Mesothelial cell of epicardium (in vitro differentiated cells): ENCODE data around the gene MAGI1. TPM values are rescaled to one million over a fixed set of nuclear protein-coding genes. Genes with fewer than 3 reads are reported as not detected.

Experiments
- DNase-seq, 2 experiments: peaks; one replicate each; pipeline ENCODE4 v3.0.0; 2021; ENCODE audit warnings: low spot score in 2 of 2; ENCODE audit not compliant: unreplicated experiment in 2 of 2
- H3K27ac Mint-ChIP-seq: 2 replicates; pipeline ENCODE4 v1.8.0; 2021; ENCODE audit warnings: mixed read lengths
- H3K27me3 Mint-ChIP-seq: 2 replicates; pipeline ENCODE4 v1.8.0; 2021; ENCODE audit warnings: low read depth, mixed read lengths
- H3K36me3 Mint-ChIP-seq: 2 replicates; pipeline ENCODE4 v1.8.0; 2021; ENCODE audit warnings: mixed read lengths
- H3K4me1 Mint-ChIP-seq: 2 replicates; pipeline ENCODE4 v1.8.0; 2021; ENCODE audit warnings: mixed read lengths
- H3K4me3 Mint-ChIP-seq: 2 replicates; pipeline ENCODE4 v1.8.0; 2021; ENCODE audit warnings: mild to moderate bottlenecking, moderate library complexity, mixed read lengths
- H3K9me3 Mint-ChIP-seq: 2 replicates; pipeline ENCODE4 v1.8.0; 2021; ENCODE audit warnings: mixed read lengths
- total RNA-seq: library from RNA; stranded (reverse); gene quantifications from 3 replicates; pipeline ENCODE4 v1.2.1, GENCODE V29; 2021
- TF ChIP-seq, protein P1 (sequence below): fragments of 200-600 bp; sonication (generic); IDR thresholded peaks from one replicate; pipeline ENCODE4 v1.5.0; 2021; ENCODE audit warnings: antibody characterized with exemption; ENCODE audit not compliant: unreplicated experiment

The MAGI1 gene
- total RNA-seq, 1 donor from 2014 or later = 65.6 TPM

- Mint-ChIP-seq H3K4me3 (no peak overlapping the region), H3K9me3 (no peaks in the 10 kb centered on the region), H3K4me1 (peaks cover 30% of the 10 kb centered on the region), H3K27ac (no peak overlapping the region), H3K27me3 (no peaks in the 10 kb centered on the region), H3K36me3 (no peaks in the 10 kb centered on the region)
- TF ChIP-seq, protein P1, sequence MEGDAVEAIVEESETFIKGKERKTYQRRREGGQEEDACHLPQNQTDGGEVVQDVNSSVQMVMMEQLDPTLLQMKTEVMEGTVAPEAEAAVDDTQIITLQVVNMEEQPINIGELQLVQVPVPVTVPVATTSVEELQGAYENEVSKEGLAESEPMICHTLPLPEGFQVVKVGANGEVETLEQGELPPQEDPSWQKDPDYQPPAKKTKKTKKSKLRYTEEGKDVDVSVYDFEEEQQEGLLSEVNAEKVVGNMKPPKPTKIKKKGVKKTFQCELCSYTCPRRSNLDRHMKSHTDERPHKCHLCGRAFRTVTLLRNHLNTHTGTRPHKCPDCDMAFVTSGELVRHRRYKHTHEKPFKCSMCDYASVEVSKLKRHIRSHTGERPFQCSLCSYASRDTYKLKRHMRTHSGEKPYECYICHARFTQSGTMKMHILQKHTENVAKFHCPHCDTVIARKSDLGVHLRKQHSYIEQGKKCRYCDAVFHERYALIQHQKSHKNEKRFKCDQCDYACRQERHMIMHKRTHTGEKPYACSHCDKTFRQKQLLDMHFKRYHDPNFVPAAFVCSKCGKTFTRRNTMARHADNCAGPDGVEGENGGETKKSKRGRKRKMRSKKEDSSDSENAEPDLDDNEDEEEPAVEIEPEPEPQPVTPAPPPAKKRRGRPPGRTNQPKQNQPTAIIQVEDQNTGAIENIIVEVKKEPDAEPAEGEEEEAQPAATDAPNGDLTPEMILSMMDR = no peak
- no peak for DNase-seq
These were observed 558.7 kb downstream of the MAGI1 start for GRCh38 chr3:65479990-65480389.

- no peaks in the 10 kb centered on the region for H3K9me3 Mint-ChIP-seq
- H3K4me1 Mint-ChIP-seq = peaks cover 18% of the 10 kb centered on the region
- no peak for DNase-seq
- no peaks in the 10 kb centered on the region for H3K27me3 Mint-ChIP-seq
- H3K27ac Mint-ChIP-seq = no peak overlapping the region
- TF ChIP-seq, protein P1 = no peak
- H3K36me3 Mint-ChIP-seq = no peaks in the 10 kb centered on the region
- no peak overlapping the region for H3K4me3 Mint-ChIP-seq
These were observed 559.9 kb downstream of the MAGI1 start for GRCh38 chr3:65478551-65479500.

DNA sequence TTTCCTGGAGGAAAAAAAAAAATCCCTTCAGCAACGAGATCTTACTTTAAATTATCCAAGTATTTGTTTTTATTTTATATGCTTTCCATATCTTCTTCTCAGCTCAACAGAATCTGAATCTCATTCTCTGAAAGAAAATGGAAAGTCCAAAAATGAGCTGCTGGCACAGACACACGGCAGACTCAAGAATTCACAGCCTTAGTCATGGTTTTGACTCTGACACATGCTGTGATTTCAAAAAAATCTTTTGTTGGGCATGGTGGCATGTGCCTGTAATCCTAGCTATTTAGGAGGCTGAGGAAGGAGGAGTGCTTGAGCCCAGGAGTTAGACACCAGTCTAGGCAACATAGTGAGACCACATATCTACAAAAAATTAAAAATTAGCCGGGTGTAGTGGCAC lies 565.0 kb downstream of the MAGI1 start:
- TF ChIP-seq, protein P1 = no peak
- Mint-ChIP-seq H3K27me3 (no peaks in the 10 kb centered on the region), H3K36me3 (no peaks in the 10 kb centered on the region), H3K9me3 (no peaks in the 10 kb centered on the region), H3K27ac (no peak overlapping the region), H3K4me1 (no peaks in the 10 kb centered on the region), H3K4me3 (no peak overlapping the region)
- no peak for DNase-seq

GRCh38 chr3:65472501-65472900 lies 566.2 kb downstream of the MAGI1 start:
- no peak for DNase-seq
- no peaks in the 10 kb centered on the region for H3K27me3 Mint-ChIP-seq
- peaks cover 7% of the 10 kb centered on the region for H3K4me1 Mint-ChIP-seq
- H3K9me3 Mint-ChIP-seq = no peaks in the 10 kb centered on the region
- no peak overlapping the region for H3K27ac Mint-ChIP-seq
- H3K4me3 Mint-ChIP-seq = no peak overlapping the region
- TF ChIP-seq, protein P1 = no peak
- H3K36me3 Mint-ChIP-seq = no peaks in the 10 kb centered on the region

DNA sequence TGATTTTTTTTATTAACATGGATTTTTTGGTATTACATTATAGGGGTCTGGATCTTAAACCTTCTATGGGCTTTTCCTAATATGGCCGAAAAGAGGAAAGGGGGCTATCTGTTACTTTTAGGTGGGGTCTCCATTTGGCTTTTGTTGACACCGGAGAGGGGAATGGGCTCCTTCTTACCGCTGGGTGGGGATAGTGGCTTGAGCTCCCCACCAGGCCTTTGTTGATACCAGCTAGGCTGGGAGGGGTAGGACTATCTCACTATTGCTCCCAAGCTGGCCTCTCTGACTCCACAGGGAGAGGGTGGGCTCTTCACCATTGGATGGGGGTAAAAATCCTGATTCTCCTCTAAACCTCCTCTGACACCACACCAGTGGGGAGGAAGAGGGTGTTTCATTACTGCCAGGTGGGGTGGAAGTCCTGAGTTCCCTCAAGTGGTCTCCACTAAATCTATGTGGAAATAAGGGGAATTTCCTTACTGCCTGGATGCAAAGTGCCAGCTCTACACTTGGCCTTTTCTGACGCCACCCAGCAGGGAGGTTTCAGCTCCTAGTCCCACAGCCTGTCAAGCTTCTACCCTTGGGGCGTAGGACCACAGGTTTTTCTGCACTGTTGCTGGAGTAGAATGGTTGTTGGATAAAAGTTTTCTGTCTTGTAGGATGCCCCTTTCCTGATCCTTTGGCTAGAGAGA lies 572.3 kb downstream of the MAGI1 start:
- peaks cover 22% of the 10 kb centered on the region for H3K36me3 Mint-ChIP-seq
- peaks cover 17% of the 10 kb centered on the region for H3K9me3 Mint-ChIP-seq
- H3K27ac Mint-ChIP-seq = no peak overlapping the region
- TF ChIP-seq, protein P1 = no peak
- peaks cover 7% of the 10 kb centered on the region for H3K4me1 Mint-ChIP-seq
- H3K27me3 Mint-ChIP-seq = no peaks in the 10 kb centered on the region
- no peak for DNase-seq
- H3K4me3 Mint-ChIP-seq = no peak overlapping the region
